Mammary epithelial cell (primary cell): ENCODE results near the gene GPRIN3.

Experiments
- CTCF ChIP-seq, 2 donors: IDR thresholded peaks in 1 of 2; conservative IDR thresholded peaks in 1 of 2; 2 replicates each; pipeline ENCODE4 v1.5.1; 2011 to 2012; ENCODE audit warnings: inconsistent platforms in 2 of 2, low read length in 2 of 2, mild to moderate bottlenecking in 2 of 2, control low read depth in 1 of 2, low read depth in 1 of 2; ENCODE audit not compliant: insufficient read depth in 1 of 2; ENCODE audit errors: extremely low read depth in 1 of 2
- EZH2 ChIP-seq: IDR thresholded peaks from 2 replicates; pipeline ENCODE4 v1.6.1; 2012; ENCODE audit warnings: low read length, inconsistent platforms, borderline replicate concordance

- TF ChIP-seq EZH2 (no peak), CTCF (conservative IDR thresholded peaks at IDR 0.05 in 1 of 2, IDR thresholded peaks at IDR 0.05 in 1 of 2; ENCODE audit: extremely low read depth in 1 of 2, insufficient read depth in 1 of 2, low read depth in 1 of 2, low read length in 2 of 2) (no peak)
Measured at GRCh38 chr4:89357340-89357739, 49.7 kb upstream of the GPRIN3 start.
